ENCODE measurements around the gene CAMKK1. TPM values are rescaled to one million over a fixed set of nuclear protein-coding genes. Genes with fewer than 3 reads are reported as not detected.

Gene CAMKK1
- total RNA-seq, 4 donors from 2014 or later: 3.3 to 9.5 (median 3.8) TPM

- WGBS, 2 donors: 66 to 84% methylated on average over 3 to 11 of the region's 27 CpGs
- Histone ChIP-seq H3K27ac (peak overlapping the region in 3 of 4 donors; percentile 73 to 81 (median 77)), H3K36me3 (no peaks in the 10 kb centered on the region), H3K4me1 (peaks cover 9 to 62% (median 13%) of the 10 kb centered on the region in 3 donors), H3K4me3 (peak overlapping the region in 1 of 4 donors; percentile 5), H3K9me3 (no peaks in the 10 kb centered on the region), H3K27me3 (no peaks in the 10 kb centered on the region)
- DNase-seq: no peak
- intact Hi-C loops (cut with DNase I): loop anchor here (5.0 kb wide), 1 partner anchor 86 kb away; no protein-coding TSS in a partner anchor
- no peak for TF ChIP-seq CTCF (IDR thresholded peaks at IDR 0.05)
- peak in 1 of 4 donors; percentile 15 for TF ChIP-seq POLR2A (IDR thresholded peaks at IDR 0.05)
These were observed 28.9 kb upstream of the CAMKK1 start for GRCh38 chr17:3921502-3922319.

DNA sequence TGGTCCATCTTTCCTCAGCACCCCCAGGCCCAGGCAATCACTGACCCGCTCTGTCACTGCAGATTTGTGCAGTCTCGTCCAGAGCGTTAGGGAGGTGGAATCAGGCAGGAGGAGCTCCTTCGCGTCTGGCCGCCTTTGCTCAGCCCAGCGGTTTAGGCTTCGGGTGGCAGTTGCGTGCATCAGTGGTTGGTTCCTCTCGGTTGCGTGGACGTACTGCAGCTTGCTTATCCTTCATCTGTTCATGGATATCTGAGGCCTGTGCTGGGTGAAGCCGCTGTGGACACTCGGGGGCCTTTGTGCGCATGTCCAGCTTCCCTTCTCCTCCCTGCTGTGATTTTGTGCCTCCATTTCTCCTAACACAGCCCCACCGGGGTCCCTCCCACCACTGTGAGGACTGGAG, 28.2 kb upstream of the CAMKK1 start:
- no peak for TF ChIP-seq POLR2A (IDR thresholded peaks at IDR 0.05)
- TF ChIP-seq CTCF (IDR thresholded peaks at IDR 0.05): no peak
- Histone ChIP-seq H3K27ac (peak overlapping the region in 3 of 4 donors; percentile 73 to 81 (median 77)), H3K36me3 (no peaks in the 10 kb centered on the region), H3K9me3 (no peaks in the 10 kb centered on the region), H3K27me3 (no peaks in the 10 kb centered on the region), H3K4me1 (peaks cover 13 to 69% (median 20%) of the 10 kb centered on the region in 3 donors), H3K4me3 (peak overlapping the region in 1 of 4 donors; percentile 5)
- intact Hi-C loops (cut with DNase I): loop anchor here (5.0 kb wide), 1 partner anchor 86 kb away; no protein-coding TSS in a partner anchor
- DNase-seq: no peak
- 50 to 72% methylated on average over 12 to 13 of the region's 16 CpGs for WGBS, 2 donors

- WGBS, 2 donors: 73 to 92% methylated on average over 3 to 5 of the region's 22 CpGs
- no peaks in the 10 kb centered on the region for H3K9me3 ChIP-seq
- peaks cover 13 to 65% (median 16%) of the 10 kb centered on the region in 3 donors for H3K4me1 ChIP-seq
- no peak for DNase-seq
- no peaks in the 10 kb centered on the region for H3K27me3 ChIP-seq
- H3K4me3 ChIP-seq: no peak overlapping the region
- TF ChIP-seq CTCF (IDR thresholded peaks at IDR 0.05): no peak
- TF ChIP-seq POLR2A (IDR thresholded peaks at IDR 0.05): no peak
- intact Hi-C loops (cut with DNase I): no loop called here
- peak overlapping the region; percentile 49 to 85 (median 80) for H3K27ac ChIP-seq
- no peaks in the 10 kb centered on the region for H3K36me3 ChIP-seq
These were observed 26.3 kb upstream of the CAMKK1 start for GRCh38 chr17:3919123-3919624.

DNA sequence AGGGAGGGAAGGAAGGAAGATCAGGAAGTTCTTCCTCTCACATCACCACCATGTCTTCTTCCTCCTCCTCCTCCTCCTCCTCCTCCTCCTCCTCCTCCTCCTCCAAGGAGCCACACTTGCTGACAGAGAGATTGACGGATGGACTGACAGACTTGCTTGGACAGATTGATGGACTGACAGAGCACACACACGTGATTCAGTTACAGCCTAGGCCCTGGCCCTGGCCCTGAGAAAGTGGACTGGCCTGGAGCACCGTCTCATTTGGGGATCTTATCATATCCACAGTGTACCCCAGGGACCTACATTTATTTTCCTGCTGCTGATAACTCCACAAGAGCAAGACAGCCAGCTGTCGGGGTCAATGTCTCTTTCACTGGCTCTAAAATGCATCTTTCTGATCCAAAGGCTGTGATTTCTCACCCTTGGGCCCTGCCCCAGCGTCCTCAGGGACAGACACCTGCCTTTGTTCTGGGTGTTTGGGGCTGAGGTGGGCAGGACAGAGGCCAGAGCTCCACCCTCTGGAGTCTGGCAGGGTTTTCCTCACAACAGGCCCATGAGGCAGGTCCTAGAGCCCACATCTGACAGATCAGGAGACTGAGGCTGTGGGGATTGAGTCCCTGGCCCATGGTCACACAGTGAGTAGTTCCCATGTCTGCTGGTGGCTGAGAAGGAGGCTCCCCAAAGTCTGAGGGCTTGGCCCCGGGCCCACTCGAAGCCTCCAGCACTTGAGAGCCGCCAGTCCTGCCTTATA, 25.7 kb upstream of the CAMKK1 start:
- DNase-seq: no peak
- 47 to 52% methylated on average over 4 of the region's 8 CpGs for WGBS, 2 donors
- H3K27me3 ChIP-seq: no peaks in the 10 kb centered on the region
- H3K4me3 ChIP-seq: no peak overlapping the region
- peaks cover 13 to 68% (median 22%) of the 10 kb centered on the region in 3 donors for H3K4me1 ChIP-seq
- intact Hi-C loops (cut with DNase I): no loop called here
- no peaks in the 10 kb centered on the region for H3K36me3 ChIP-seq
- TF ChIP-seq POLR2A (IDR thresholded peaks at IDR 0.05) (no peak), CTCF (IDR thresholded peaks at IDR 0.05) (no peak)
- no peaks in the 10 kb centered on the region for H3K9me3 ChIP-seq
- peak overlapping the region; percentile 49 to 85 (median 80) for H3K27ac ChIP-seq

Data from esophagus squamous epithelium (tissue), 5 donors.